Tibial nerve (tissue), 4 donors: ENCODE data around the gene AGO4. TPM values are rescaled to one million over a fixed set of nuclear protein-coding genes. Genes with fewer than 3 reads are reported as not detected.
"Not testable (repeated sequence)": the region's sequence is repeated elsewhere in the genome, so short reads cannot be mapped to it uniquely, and the experiment has no call there.

Experiments used
- DNase-seq, 2 donors: peaks; one replicate each; pipeline ENCODE4 v3.0.0-alpha.2; 2019; ENCODE audit warnings: low spot score in 2 of 2
- H3K27ac ChIP-seq, 4 donors: fragments of 200-600 bp; sonication (generic) in 3 of 4; one replicate each; pipeline ENCODE4 v1.5.1; 2017 to 2019; ENCODE audit warnings: mild to moderate bottlenecking in 1 of 4
- H3K27me3 ChIP-seq, 2 donors: fragments of 200-600 bp; sonication (generic) in 1 of 2; one replicate each; pipeline versions ENCODE4 v1.5.1 to v1.6.0; 2017 to 2019
- H3K36me3 ChIP-seq, 3 donors: fragments of 200-600 bp; sonication (generic); one replicate each; pipeline ENCODE4 v1.5.1; 2018 to 2019
- H3K4me1 ChIP-seq, 4 donors: fragments of 200-600 bp; sonication (generic) in 3 of 4; one replicate each; pipeline ENCODE4 v1.5.1; 2017 to 2019
- H3K4me3 ChIP-seq, 4 donors: fragments of 200-600 bp; sonication (generic) in 3 of 4; one replicate each; pipeline ENCODE4 v1.5.1; 2017 to 2019; ENCODE audit warnings: mild to moderate bottlenecking in 1 of 4, moderate library complexity in 1 of 4
- H3K9me3 ChIP-seq, 4 donors: fragments of 200-600 bp; sonication (generic) in 3 of 4; one replicate each; pipeline ENCODE4 v1.5.1; 2017 to 2019
- CTCF ChIP-seq, 5 experiments: fragments of 200-600 bp in 3 of 5; fragments of 450-650 bp in 2 of 5; sonication (generic) in 3 of 5; IDR thresholded peaks; one replicate each; pipeline ENCODE4 v1.5.1; 2016 to 2019; ENCODE audit warnings: antibody characterized with exemption in 5 of 5, mild to moderate bottlenecking in 3 of 5, moderate library complexity in 2 of 5
- EP300 ChIP-seq, 2 donors: sonication (generic); formaldehyde crosslinking; IDR thresholded peaks; one replicate each; pipeline ENCODE4 v1.6.1; 2017; ENCODE audit warnings: antibody characterized with exemption in 2 of 2, mild to moderate bottlenecking in 1 of 2
- POLR2A ChIP-seq, 2 donors: fragments of 450-650 bp; IDR thresholded peaks; one replicate each; pipeline ENCODE4 v1.6.1; 2017; ENCODE audit warnings: antibody characterized with exemption in 2 of 2, mild to moderate bottlenecking in 2 of 2, moderate library complexity in 2 of 2
- WGBS, 2 donors: methylation state at CpG; one replicate each; pipeline ENCODE4 v1.1.5; 2018; 5-methylcytosine and 5-hydroxymethylcytosine counted together
- total RNA-seq, 4 donors: library from RNA; depleted of rRNA; stranded (reverse); fragments of >200 nt; gene quantifications; one replicate each; pipeline ENCODE4 v1.1.0, GENCODE V29; 2016

The AGO4 gene
- total RNA-seq, 4 donors from 2014 or later = 11.5 to 16.3 (median 13.9) TPM

- WGBS, 2 donors = 79 to 80% methylated on average over 3 of the region's 3 CpGs
- TF ChIP-seq CTCF (IDR thresholded peaks at IDR 0.05) = no peak
- no peak for TF ChIP-seq EP300 (IDR thresholded peaks at IDR 0.05)
- TF ChIP-seq POLR2A (IDR thresholded peaks at IDR 0.05) = no peak
- Histone ChIP-seq H3K4me3 (no peak overlapping the region), H3K27me3 (no peaks in the 10 kb centered on the region), H3K27ac (no peak overlapping the region), H3K9me3 (no peaks in the 10 kb centered on the region), H3K36me3 (no peaks in the 10 kb centered on the region), H3K4me1 (no peaks in the 10 kb centered on the region)
- DNase-seq = no peak
These were observed 59.2 kb downstream of the AGO4 start for GRCh38 chr1:35866991-35867390.

- 87 to 91% methylated on average over 34 of the region's 34 CpGs for WGBS, 2 donors
- not testable (repeated sequence) for H3K9me3 ChIP-seq, H3K4me1 ChIP-seq, DNase-seq, H3K4me3 ChIP-seq, H3K27me3 ChIP-seq, H3K36me3 ChIP-seq, H3K27ac ChIP-seq
These were observed 61.6 kb downstream of the AGO4 start for GRCh38 chr1:35869245-35869950.

DNA sequence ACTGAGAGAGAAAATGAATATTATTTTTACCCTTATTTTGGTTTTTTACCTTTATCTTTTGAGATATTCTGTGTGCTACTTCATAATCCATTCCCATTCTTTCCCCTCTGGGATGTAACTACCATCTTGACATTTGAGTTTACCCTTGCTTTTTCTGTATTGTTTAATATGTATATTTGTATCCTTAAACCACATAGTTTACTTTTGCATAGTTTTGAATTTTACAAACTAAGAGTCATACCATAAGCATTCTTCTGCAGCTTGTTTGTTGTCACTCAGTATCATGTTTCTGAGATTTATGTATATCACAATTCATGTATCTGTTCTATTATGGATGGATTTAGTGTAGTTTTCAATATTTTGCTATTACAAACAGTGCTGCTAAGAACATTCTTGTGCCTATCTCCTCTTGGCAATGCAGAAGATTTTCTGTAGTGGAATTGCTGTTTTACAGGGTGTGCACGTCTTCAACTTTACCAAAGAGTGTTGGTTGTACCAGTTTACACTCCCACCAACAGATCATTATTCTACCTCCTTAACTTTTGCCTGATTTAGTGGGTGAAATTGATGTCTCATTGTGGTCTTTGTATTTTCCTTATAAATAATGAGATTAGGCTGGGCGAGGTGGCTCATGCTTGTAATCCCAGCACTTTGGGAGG lies 63.0 kb downstream of the AGO4 start:
- H3K4me1 ChIP-seq = no peaks in the 10 kb centered on the region

DNA sequence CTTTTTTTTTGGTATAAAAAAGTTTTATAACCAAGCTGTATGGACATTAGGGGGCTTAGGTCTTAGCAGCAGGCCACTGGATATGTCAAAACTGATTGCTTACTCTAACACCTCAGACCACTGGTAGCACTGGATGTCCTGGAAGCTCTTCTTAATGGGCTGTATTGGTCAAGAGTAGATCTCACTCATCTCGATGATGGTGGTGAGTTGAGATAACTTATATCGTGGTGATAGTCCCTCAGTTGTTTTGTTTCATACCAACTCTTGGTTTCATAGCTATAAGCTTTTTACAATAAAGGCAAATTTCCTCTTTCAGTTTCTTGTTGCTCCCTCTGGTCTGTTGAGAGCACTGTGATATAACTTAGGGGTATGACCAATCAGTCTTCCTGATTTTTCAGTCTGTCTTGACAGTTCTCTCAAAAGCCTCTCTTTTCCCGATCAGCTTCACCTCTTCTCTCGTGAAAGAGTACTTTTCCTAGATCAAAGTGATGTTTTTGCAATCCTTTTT lies 65.5 kb downstream of the AGO4 start:
- no peak overlapping the region for H3K4me3 ChIP-seq
- no peaks in the 10 kb centered on the region for H3K4me1 ChIP-seq
- H3K27ac ChIP-seq = no peak overlapping the region
- WGBS, 2 donors = 84 to 86% methylated on average over 4 of the region's 4 CpGs
- no peaks in the 10 kb centered on the region for H3K27me3 ChIP-seq
- H3K36me3 ChIP-seq = no peaks in the 10 kb centered on the region
- TF ChIP-seq POLR2A (IDR thresholded peaks at IDR 0.05) (no peak), CTCF (IDR thresholded peaks at IDR 0.05) (no peak), EP300 (IDR thresholded peaks at IDR 0.05) (no peak)
- H3K9me3 ChIP-seq = no peaks in the 10 kb centered on the region
- DNase-seq = no peak

More for the DNA sequence above, 63.0 kb downstream of the AGO4 start:
- WGBS, 2 donors = 84 to 88% methylated on average over 2 of the region's 2 CpGs
- Histone ChIP-seq H3K4me3 (no peak overlapping the region), H3K36me3 (no peaks in the 10 kb centered on the region), H3K27ac (no peak overlapping the region), H3K27me3 (no peaks in the 10 kb centered on the region), H3K9me3 (no peaks in the 10 kb centered on the region)
- TF ChIP-seq CTCF (IDR thresholded peaks at IDR 0.05) (no peak), POLR2A (IDR thresholded peaks at IDR 0.05) (no peak)
- no peak for DNase-seq

DNA sequence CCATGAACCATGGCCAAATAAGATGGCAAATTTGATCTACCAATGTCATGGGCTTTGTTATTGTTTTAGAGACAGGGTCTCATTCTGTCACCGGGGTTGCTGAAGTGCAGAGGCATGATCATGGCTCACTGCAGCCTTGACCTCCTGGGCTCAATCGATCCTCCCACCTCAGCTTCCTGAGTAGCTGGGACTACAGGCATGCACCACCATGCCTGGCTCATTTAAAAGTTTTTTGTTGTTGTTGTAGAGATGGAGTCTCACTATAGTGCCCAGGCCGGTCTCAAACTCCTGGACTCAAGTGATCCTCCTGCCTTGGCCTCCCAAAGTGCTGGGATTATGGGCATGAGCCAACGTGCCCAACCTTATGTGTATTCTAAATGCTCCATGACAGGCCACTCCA lies 66.3 kb downstream of the AGO4 start:
- H3K27me3 ChIP-seq, H3K9me3 ChIP-seq, H3K4me3 ChIP-seq, H3K4me1 ChIP-seq, H3K27ac ChIP-seq, H3K36me3 ChIP-seq, DNase-seq: not testable (repeated sequence)
- 83 to 85% methylated on average over 4 of the region's 4 CpGs for WGBS, 2 donors

DNA sequence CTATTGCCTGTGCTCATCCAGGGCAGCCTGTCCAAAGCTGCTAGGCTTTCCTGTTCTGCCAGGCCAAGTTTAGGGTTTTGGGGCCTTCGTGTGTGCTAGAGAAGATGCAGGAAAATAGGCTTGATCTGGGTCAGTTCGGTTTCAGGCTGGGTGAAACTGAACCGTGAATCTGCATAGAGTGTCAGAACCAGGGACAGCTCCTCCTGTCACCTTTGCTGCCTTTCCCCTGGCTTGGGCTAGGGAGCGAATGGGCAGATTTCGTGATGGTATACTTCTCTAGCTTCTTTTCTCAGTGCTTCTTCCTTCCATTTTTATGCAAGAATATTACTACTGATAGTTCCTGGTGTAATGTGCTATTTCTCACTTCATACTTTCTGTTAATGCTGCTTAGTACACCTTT lies 69.2 kb downstream of the AGO4 start:
- Histone ChIP-seq H3K4me1 (no peaks in the 10 kb centered on the region), H3K27ac (no peak overlapping the region), H3K36me3 (no peaks in the 10 kb centered on the region), H3K4me3 (no peak overlapping the region), H3K9me3 (no peaks in the 10 kb centered on the region), H3K27me3 (no peaks in the 10 kb centered on the region)
- 26 to 39% methylated on average over 5 of the region's 5 CpGs for WGBS, 2 donors
- no peak for DNase-seq
- no peak for TF ChIP-seq EP300 (IDR thresholded peaks at IDR 0.05)
- TF ChIP-seq POLR2A (IDR thresholded peaks at IDR 0.05) = no peak
- no peak for TF ChIP-seq CTCF (IDR thresholded peaks at IDR 0.05)
